ENCODE measurements around the gene RNF180.
"Not testable (repeated sequence)": the region's sequence is repeated elsewhere in the genome, so short reads cannot be mapped to it uniquely, and the experiment has no call there.

The RNF180 gene

DNA sequence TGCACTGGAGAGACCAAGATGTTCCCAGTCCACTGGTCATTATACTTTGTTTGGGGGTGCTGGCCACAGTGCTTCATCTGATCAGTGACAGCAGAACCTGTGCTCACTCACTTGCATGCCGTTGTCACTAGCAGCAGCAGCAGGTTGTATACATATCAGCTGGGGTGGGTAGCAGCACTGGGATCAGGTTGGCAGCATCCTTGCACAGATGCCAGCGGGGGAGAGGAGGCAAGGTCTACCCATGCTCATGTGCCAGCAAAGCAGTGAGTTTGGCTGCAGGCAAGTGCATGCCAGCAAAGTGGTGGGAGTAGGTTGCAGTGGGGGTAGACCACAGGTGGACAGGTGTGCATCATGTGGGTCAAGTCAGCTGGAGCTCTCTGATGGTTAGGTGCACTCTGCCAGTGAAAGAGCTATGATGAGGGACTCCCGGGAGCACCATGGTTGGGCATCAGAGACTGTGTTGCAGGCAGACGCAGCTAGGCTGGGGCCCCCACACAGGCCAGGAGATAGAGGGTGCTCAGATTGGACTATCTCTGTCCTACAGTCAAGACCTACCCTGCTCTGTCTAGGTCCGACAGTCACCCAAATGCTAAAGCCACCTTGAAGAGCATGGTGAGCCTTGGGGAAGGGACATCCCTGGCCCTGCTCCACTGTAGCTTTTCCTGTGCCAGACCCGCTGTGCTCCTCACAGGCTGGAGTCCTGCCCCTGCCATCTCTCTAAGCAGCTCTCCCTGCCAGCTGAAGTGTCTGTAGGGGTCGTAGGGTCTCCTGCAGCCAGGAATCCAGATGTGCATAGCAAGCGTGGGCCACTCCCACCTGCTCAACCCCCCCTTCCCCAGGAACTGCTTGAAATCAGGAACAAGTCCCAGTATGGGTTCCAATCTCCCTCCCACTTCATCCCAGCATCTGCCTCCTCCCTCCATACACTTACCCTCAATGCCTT, 119.8 kb downstream of the RNF180 start:
- H3K36me3 ChIP-seq (ENCODE audit: insufficient read depth, low read length): no peaks in the 10 kb centered on the region
- no peak overlapping the region for H3K4me2 ChIP-seq (ENCODE audit: low read depth, low read length, poor library complexity, severe bottlenecking)
- H3K27me3 ChIP-seq (ENCODE audit: insufficient read depth, low read length, poor library complexity, severe bottlenecking): no peaks in the 10 kb centered on the region
- no peak overlapping the region for H2AFZ ChIP-seq (ENCODE audit: low read length)
- H3K9ac ChIP-seq (ENCODE audit: low read depth, low read length, poor library complexity, severe bottlenecking): no peak overlapping the region
- H3K79me2 ChIP-seq (ENCODE audit: insufficient read depth, low read length): no peaks in the 10 kb centered on the region
- H3K9me3 ChIP-seq (ENCODE audit: insufficient read depth, low read depth, low read length): no peaks in the 10 kb centered on the region
- TF ChIP-seq, protein P1, sequence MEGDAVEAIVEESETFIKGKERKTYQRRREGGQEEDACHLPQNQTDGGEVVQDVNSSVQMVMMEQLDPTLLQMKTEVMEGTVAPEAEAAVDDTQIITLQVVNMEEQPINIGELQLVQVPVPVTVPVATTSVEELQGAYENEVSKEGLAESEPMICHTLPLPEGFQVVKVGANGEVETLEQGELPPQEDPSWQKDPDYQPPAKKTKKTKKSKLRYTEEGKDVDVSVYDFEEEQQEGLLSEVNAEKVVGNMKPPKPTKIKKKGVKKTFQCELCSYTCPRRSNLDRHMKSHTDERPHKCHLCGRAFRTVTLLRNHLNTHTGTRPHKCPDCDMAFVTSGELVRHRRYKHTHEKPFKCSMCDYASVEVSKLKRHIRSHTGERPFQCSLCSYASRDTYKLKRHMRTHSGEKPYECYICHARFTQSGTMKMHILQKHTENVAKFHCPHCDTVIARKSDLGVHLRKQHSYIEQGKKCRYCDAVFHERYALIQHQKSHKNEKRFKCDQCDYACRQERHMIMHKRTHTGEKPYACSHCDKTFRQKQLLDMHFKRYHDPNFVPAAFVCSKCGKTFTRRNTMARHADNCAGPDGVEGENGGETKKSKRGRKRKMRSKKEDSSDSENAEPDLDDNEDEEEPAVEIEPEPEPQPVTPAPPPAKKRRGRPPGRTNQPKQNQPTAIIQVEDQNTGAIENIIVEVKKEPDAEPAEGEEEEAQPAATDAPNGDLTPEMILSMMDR (conservative IDR thresholded peaks at IDR 0.05; ENCODE audit: low read length): no peak
- TF ChIP-seq EZH2phosphoT487 (IDR thresholded peaks at IDR 0.05; ENCODE audit: borderline replicate concordance): no peak
- H3F3A ChIP-seq (ENCODE audit: low read depth): no peaks in the 10 kb centered on the region
- H3K4me3 ChIP-seq (ENCODE audit: low read length, poor library complexity, severe bottlenecking): no peak overlapping the region
- no peaks in the 10 kb centered on the region for H3K9me2 ChIP-seq (replicated peaks; ENCODE audit: low read depth, low read length)
- H3K4me1 ChIP-seq (ENCODE audit: insufficient read depth, low read length, poor library complexity, severe bottlenecking): no peaks in the 10 kb centered on the region
- H4K20me1 ChIP-seq (ENCODE audit: insufficient read depth, low read length, poor library complexity, severe bottlenecking): no peaks in the 10 kb centered on the region

DNA sequence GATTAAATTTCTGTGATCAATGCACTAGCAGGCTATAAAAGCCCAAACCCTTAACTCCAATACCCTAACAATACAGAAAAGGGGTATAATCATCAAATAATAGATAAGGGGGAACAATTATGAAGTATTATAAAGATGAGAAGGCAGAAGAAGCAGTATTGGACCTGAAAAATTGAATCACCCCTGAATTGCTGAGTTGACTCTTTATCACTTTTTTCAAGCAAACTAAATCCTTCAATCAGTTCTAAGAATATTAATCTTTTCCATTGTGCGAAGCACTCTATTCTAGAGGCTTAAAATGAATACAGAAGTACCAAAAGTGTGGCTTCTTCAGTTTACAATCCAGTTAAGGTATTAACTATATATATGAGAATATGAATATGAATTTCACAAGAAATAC, 120.7 kb downstream of the RNF180 start:
- TF ChIP-seq, protein P1 (conservative IDR thresholded peaks at IDR 0.05; ENCODE audit: low read length): no peak
- no peak for TF ChIP-seq EZH2phosphoT487 (IDR thresholded peaks at IDR 0.05; ENCODE audit: borderline replicate concordance)
- no peaks in the 10 kb centered on the region for H3K4me1 ChIP-seq (ENCODE audit: insufficient read depth, low read length, poor library complexity, severe bottlenecking)
- H2AFZ ChIP-seq (ENCODE audit: low read length): no peak overlapping the region
- H3K9me2 ChIP-seq (replicated peaks; ENCODE audit: low read depth, low read length): no peaks in the 10 kb centered on the region
- H3K4me2 ChIP-seq (ENCODE audit: low read depth, low read length, poor library complexity, severe bottlenecking): no peak overlapping the region
- H3K27me3 ChIP-seq (ENCODE audit: insufficient read depth, low read length, poor library complexity, severe bottlenecking): no peaks in the 10 kb centered on the region
- H3K9ac ChIP-seq (ENCODE audit: low read depth, low read length, poor library complexity, severe bottlenecking): no peak overlapping the region
- H3K79me2 ChIP-seq (ENCODE audit: insufficient read depth, low read length): no peaks in the 10 kb centered on the region
- H4K20me1 ChIP-seq (ENCODE audit: insufficient read depth, low read length, poor library complexity, severe bottlenecking): no peaks in the 10 kb centered on the region
- no peaks in the 10 kb centered on the region for H3K9me3 ChIP-seq (ENCODE audit: insufficient read depth, low read depth, low read length)
- no peaks in the 10 kb centered on the region for H3K36me3 ChIP-seq (ENCODE audit: insufficient read depth, low read length)
- no peak overlapping the region for H3K4me3 ChIP-seq (ENCODE audit: low read length, poor library complexity, severe bottlenecking)
- no peaks in the 10 kb centered on the region for H3F3A ChIP-seq (ENCODE audit: low read depth)

DNA sequence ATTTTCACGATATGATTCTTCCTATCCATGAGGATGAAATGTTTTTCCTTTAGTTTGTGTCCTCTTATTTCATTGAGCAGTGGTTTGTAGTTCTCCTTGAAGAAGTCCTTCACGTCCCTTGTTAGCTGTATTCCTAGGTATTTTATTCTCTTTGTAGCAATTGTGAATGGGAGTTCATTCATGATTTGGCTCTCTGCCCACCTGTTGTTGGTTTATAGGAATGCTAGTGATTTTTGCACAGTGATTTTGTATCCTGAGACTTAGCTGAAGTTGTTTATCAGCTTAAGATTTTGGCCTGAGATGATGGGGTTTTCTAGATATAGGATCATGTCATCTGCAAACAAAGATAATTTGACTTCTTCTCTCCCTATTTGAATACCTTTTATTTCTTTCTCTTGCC, 122.9 kb downstream of the RNF180 start:
- not testable (repeated sequence) for H3K9me2 ChIP-seq (replicated peaks; ENCODE audit: low read depth, low read length); H3F3A ChIP-seq (ENCODE audit: low read depth); H3K4me1 ChIP-seq (ENCODE audit: insufficient read depth, low read length, poor library complexity, severe bottlenecking); H3K4me2 ChIP-seq (ENCODE audit: low read depth, low read length, poor library complexity, severe bottlenecking); H4K20me1 ChIP-seq (ENCODE audit: insufficient read depth, low read length, poor library complexity, severe bottlenecking); H3K9ac ChIP-seq (ENCODE audit: low read depth, low read length, poor library complexity, severe bottlenecking); H3K79me2 ChIP-seq (ENCODE audit: insufficient read depth, low read length); H2AFZ ChIP-seq (ENCODE audit: low read length); H3K4me3 ChIP-seq (ENCODE audit: low read length, poor library complexity, severe bottlenecking); H3K27me3 ChIP-seq (ENCODE audit: insufficient read depth, low read length, poor library complexity, severe bottlenecking); H3K36me3 ChIP-seq (ENCODE audit: insufficient read depth, low read length); H3K9me3 ChIP-seq (ENCODE audit: insufficient read depth, low read depth, low read length)

All from Loucy (cell line).